Loucy (cell line): ENCODE data around the gene MLEC.

ENCODE experiments used
- EZH2phosphoT487 ChIP-seq: fragments of 200-600 bp; IDR thresholded peaks from 2 replicates; pipeline ENCODE4 v1.6.1; 2018; ENCODE audit warnings: antibody characterized with exemption, mild to moderate bottlenecking, moderate library complexity, borderline replicate concordance
- TF ChIP-seq, protein P1 (sequence below): fragments of 200-600 bp; sonication (generic); conservative IDR thresholded peaks from 2 replicates; pipeline ENCODE4 v1.5.1; 2014; ENCODE audit warnings: mild to moderate bottlenecking, antibody characterized with exemption, low read length

- no peak for TF ChIP-seq EZH2phosphoT487
- TF ChIP-seq, protein P1, sequence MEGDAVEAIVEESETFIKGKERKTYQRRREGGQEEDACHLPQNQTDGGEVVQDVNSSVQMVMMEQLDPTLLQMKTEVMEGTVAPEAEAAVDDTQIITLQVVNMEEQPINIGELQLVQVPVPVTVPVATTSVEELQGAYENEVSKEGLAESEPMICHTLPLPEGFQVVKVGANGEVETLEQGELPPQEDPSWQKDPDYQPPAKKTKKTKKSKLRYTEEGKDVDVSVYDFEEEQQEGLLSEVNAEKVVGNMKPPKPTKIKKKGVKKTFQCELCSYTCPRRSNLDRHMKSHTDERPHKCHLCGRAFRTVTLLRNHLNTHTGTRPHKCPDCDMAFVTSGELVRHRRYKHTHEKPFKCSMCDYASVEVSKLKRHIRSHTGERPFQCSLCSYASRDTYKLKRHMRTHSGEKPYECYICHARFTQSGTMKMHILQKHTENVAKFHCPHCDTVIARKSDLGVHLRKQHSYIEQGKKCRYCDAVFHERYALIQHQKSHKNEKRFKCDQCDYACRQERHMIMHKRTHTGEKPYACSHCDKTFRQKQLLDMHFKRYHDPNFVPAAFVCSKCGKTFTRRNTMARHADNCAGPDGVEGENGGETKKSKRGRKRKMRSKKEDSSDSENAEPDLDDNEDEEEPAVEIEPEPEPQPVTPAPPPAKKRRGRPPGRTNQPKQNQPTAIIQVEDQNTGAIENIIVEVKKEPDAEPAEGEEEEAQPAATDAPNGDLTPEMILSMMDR = no peak
Observed at GRCh38 chr12:120685522-120685921, 1.4 kb upstream of the MLEC start.
